Esophagus squamous epithelium (tissue), 5 donors: ENCODE results near the gene LONP2. TPM values are rescaled to one million over a fixed set of nuclear protein-coding genes. Genes with fewer than 3 reads are reported as not detected.

ENCODE experiments used
- DNase-seq: peaks from one replicate; lab custom pipeline; 2025; lab: John Stamatoyannopoulos, UW
- H3K27ac ChIP-seq, 4 donors: fragments of 200-600 bp; sonication (generic); one replicate each; pipeline ENCODE4 v1.5.1; 2016 to 2019; ENCODE audit warnings: mild to moderate bottlenecking in 1 of 4
- H3K27me3 ChIP-seq, 4 donors: fragments of 200-600 bp; sonication (generic); 1 replicate in 3 of 4; 2 replicates in 1 of 4; pipeline versions ENCODE4 v1.5.1 to v1.6.0; 2017 to 2021; ENCODE audit warnings: antibody characterized with exemption in 1 of 4
- H3K36me3 ChIP-seq, 3 donors: fragments of 200-600 bp; sonication (generic); one replicate each; pipeline ENCODE4 v1.5.1; 2016 to 2019
- H3K4me1 ChIP-seq, 3 donors: fragments of 200-600 bp; sonication (generic); one replicate each; pipeline ENCODE4 v1.5.1; 2017 to 2019
- H3K4me3 ChIP-seq, 4 donors: fragments of 200-600 bp; sonication (generic); 1 replicate in 3 of 4; 2 replicates in 1 of 4; pipeline ENCODE4 v1.5.1; 2016 to 2019; ENCODE audit warnings: mild to moderate bottlenecking in 2 of 4, moderate library complexity in 1 of 4
- H3K9me3 ChIP-seq, 3 donors: fragments of 200-600 bp; sonication (generic); one replicate each; pipeline ENCODE4 v1.5.1; 2016 to 2019
- POLR2A ChIP-seq, 4 donors: fragments of 450-650 bp; IDR thresholded peaks; one replicate each; pipeline ENCODE4 v1.6.1; 2017; ENCODE audit warnings: antibody characterized with exemption in 4 of 4, mild to moderate bottlenecking in 4 of 4, moderate library complexity in 3 of 4
- WGBS, 2 donors: methylation state at CpG; one replicate each; pipeline ENCODE4 v1.1.5; 2018; 5-methylcytosine and 5-hydroxymethylcytosine counted together
- intact Hi-C: fragments of 100-400 bp; cut with DNase I; formaldehyde crosslinking; loops from one replicate; pipeline ENCODE4 v1.15.0; 2022
- total RNA-seq, 4 donors: library from RNA; depleted of rRNA; stranded (reverse); fragments of >200 nt; gene quantifications; one replicate each; pipeline ENCODE4 v1.1.0, GENCODE V29; 2016
- TF ChIP-seq, protein P1 (sequence below), 6 experiments: fragments of 450-650 bp in 4 of 6; fragments of 200-600 bp in 2 of 6; sonication (generic) in 2 of 6; IDR thresholded peaks; one replicate each; pipeline ENCODE4 v1.5.1; 2016 to 2019; ENCODE audit warnings: antibody characterized with exemption in 6 of 6, mild to moderate bottlenecking in 4 of 6, moderate library complexity in 4 of 6
- donor health status: DM: yes; HTN: yes; CAD: no.

LONP2 gene
- total RNA-seq, 4 donors from 2014 or later, result 30.9 to 57.2 (median 40.3) TPM

DNA sequence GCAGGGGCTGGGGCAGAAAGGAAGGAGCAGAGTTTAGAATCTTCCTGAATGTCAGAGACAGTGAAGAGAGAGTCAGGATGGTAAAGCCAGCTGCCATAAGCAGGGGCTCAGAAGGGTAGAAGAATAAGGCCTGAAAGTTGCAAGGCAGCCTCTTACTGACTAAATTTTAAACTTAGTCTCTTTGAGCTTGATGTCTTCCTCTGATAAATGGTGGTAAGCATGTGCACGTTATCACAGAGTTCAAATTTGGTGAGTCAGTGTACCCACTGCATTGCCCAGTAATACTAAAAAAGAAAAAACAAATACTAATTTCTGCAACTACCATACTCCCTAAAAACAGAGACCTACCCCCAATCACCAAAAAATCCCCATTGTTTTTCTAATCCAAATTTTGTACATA lies 96.0 kb downstream of the LONP2 start:
- intact Hi-C loops, result no loop called here

GRCh38 chr16:48342591-48342990 lies 98.5 kb downstream of the LONP2 start:
- Histone ChIP-seq H3K9me3 (no peaks in the 10 kb centered on the region), H3K27me3 (no peaks in the 10 kb centered on the region), H3K27ac (no peak overlapping the region), H3K4me3 (no peak overlapping the region), H3K36me3 (peaks cover 0 to 91% (median 2%) of the 10 kb centered on the region in 3 donors), H3K4me1 (no peaks in the 10 kb centered on the region)
- WGBS, 2 donors, result 83 to 96% methylated on average over 1 to 2 of the region's 2 CpGs
- DNase-seq, result no peak
- intact Hi-C loops, result no loop called here
- TF ChIP-seq POLR2A (IDR thresholded peaks at IDR 0.05), result no peak
- TF ChIP-seq, protein P1, sequence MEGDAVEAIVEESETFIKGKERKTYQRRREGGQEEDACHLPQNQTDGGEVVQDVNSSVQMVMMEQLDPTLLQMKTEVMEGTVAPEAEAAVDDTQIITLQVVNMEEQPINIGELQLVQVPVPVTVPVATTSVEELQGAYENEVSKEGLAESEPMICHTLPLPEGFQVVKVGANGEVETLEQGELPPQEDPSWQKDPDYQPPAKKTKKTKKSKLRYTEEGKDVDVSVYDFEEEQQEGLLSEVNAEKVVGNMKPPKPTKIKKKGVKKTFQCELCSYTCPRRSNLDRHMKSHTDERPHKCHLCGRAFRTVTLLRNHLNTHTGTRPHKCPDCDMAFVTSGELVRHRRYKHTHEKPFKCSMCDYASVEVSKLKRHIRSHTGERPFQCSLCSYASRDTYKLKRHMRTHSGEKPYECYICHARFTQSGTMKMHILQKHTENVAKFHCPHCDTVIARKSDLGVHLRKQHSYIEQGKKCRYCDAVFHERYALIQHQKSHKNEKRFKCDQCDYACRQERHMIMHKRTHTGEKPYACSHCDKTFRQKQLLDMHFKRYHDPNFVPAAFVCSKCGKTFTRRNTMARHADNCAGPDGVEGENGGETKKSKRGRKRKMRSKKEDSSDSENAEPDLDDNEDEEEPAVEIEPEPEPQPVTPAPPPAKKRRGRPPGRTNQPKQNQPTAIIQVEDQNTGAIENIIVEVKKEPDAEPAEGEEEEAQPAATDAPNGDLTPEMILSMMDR (IDR thresholded peaks at IDR 0.05), result no peak

More for the DNA sequence above, 96.0 kb downstream of the LONP2 start:
- no peak for DNase-seq
- WGBS, 2 donors, result 83 to 95% methylated on average over 1 of the region's 1 CpG
- no peaks in the 10 kb centered on the region for H3K27me3 ChIP-seq
- no peak overlapping the region for H3K4me3 ChIP-seq
- no peak overlapping the region for H3K27ac ChIP-seq
- TF ChIP-seq POLR2A (IDR thresholded peaks at IDR 0.05), result no peak
- TF ChIP-seq, protein P1 (IDR thresholded peaks at IDR 0.05), result no peak
- no peaks in the 10 kb centered on the region for H3K4me1 ChIP-seq
- peaks cover 0 to 99% (median 0%) of the 10 kb centered on the region in 3 donors for H3K36me3 ChIP-seq
- H3K9me3 ChIP-seq, result no peaks in the 10 kb centered on the region

DNA sequence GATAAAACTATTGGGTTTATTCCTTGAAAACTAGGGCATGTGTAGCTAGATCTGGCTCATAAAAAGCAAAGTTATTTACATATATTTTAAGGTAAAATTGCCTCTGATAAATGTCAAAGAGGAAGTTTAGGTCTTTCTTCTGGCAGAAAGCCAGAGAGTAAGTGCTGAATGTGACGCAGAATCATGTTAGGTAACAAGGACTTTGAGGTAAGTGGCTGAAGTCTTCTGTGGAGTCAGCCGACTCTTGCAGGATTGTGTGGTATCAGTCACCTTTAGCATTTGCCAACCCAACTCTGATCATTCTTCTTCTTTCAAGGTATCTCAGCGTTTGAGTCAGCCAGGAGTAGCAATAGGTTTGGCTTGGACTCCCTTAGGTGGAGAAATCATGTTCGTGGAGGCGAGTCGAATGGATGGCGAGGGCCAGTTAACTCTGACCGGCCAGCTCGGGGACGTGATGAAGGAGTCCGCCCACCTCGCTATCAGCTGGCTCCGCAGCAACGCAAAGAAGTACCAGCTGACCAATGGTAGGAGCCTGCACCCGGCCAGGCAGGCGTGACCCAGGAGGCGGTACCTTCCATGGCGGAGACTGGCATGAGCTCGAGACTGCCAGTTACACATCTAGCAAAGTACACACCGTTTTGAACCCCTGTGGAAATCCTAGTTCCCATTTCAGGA lies 103.2 kb downstream of the LONP2 start:
- no peak for TF ChIP-seq POLR2A (IDR thresholded peaks at IDR 0.05)
- TF ChIP-seq, protein P1 (IDR thresholded peaks at IDR 0.05), result no peak
- H3K4me3 ChIP-seq, result no peak overlapping the region
- no peaks in the 10 kb centered on the region for H3K4me1 ChIP-seq
- H3K36me3 ChIP-seq, result peaks cover 0 to 91% (median 4%) of the 10 kb centered on the region in 3 donors
- intact Hi-C loops, result no loop called here
- H3K27me3 ChIP-seq, result no peaks in the 10 kb centered on the region
- WGBS, 2 donors, result 88 to 89% methylated on average over 10 to 16 of the region's 20 CpGs
- DNase-seq, result no peak
- H3K27ac ChIP-seq, result no peak overlapping the region
- no peaks in the 10 kb centered on the region for H3K9me3 ChIP-seq

- TF ChIP-seq, protein P1 (IDR thresholded peaks at IDR 0.05), result no peak
- TF ChIP-seq POLR2A (IDR thresholded peaks at IDR 0.05), result no peak
- 87 to 90% methylated on average over 4 of the region's 4 CpGs for WGBS, 2 donors
- Histone ChIP-seq H3K4me3 (no peak overlapping the region), H3K4me1 (no peaks in the 10 kb centered on the region), H3K27me3 (no peaks in the 10 kb centered on the region), H3K9me3 (no peaks in the 10 kb centered on the region), H3K36me3 (peaks cover 0 to 91% (median 4%) of the 10 kb centered on the region in 3 donors), H3K27ac (no peak overlapping the region)
- DNase-seq, result no peak
- intact Hi-C loops, result no loop called here
Measured at GRCh38 chr16:48347980-48348379, 103.9 kb downstream of the LONP2 start.

DNA sequence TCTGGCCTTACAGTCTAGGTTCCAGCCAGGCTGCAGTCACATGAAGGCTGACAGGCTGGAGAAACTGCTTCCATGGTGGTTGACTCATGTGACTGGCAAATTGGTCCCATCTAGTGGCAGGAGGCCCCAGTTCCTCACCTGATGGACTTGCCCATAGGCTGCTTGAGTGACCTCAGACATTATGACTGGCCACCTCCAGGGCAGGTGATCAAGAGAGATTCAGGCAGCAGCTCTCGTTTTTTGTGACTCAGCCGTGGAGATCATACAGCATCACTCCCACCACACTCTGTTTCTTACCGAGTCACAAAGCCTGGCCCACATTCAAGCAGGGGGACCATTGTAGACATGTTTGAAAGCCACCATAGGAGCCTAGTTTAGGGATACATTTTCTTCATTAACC lies 106.6 kb downstream of the LONP2 start:
- no peaks in the 10 kb centered on the region for H3K27me3 ChIP-seq
- no peaks in the 10 kb centered on the region for H3K9me3 ChIP-seq
- 30 to 67% methylated on average over 1 to 3 of the region's 3 CpGs for WGBS, 2 donors
- H3K27ac ChIP-seq, result no peak overlapping the region
- peaks cover 0 to 83% (median 4%) of the 10 kb centered on the region in 3 donors for H3K36me3 ChIP-seq
- no peak overlapping the region for H3K4me3 ChIP-seq
- peaks cover 0 to 9% (median 0%) of the 10 kb centered on the region in 3 donors for H3K4me1 ChIP-seq
- DNase-seq, result no peak
- intact Hi-C loops, result loop anchor here (5.0 to 10.0 kb wide), 2 partner anchors 177 to 274 kb away; no protein-coding TSS in a partner anchor
- TF ChIP-seq, protein P1 (IDR thresholded peaks at IDR 0.05), result no peak
- no peak for TF ChIP-seq POLR2A (IDR thresholded peaks at IDR 0.05)
